ENCODE results near the gene SPCS1.
A peak's percentile ranks its signal among the peaks of the same experiment; 100 is the strongest.
"Not testable (repeated sequence)": the region's sequence is repeated elsewhere in the genome, so short reads cannot be mapped to it uniquely, and the experiment has no call there.

The SPCS1 gene

DNA sequence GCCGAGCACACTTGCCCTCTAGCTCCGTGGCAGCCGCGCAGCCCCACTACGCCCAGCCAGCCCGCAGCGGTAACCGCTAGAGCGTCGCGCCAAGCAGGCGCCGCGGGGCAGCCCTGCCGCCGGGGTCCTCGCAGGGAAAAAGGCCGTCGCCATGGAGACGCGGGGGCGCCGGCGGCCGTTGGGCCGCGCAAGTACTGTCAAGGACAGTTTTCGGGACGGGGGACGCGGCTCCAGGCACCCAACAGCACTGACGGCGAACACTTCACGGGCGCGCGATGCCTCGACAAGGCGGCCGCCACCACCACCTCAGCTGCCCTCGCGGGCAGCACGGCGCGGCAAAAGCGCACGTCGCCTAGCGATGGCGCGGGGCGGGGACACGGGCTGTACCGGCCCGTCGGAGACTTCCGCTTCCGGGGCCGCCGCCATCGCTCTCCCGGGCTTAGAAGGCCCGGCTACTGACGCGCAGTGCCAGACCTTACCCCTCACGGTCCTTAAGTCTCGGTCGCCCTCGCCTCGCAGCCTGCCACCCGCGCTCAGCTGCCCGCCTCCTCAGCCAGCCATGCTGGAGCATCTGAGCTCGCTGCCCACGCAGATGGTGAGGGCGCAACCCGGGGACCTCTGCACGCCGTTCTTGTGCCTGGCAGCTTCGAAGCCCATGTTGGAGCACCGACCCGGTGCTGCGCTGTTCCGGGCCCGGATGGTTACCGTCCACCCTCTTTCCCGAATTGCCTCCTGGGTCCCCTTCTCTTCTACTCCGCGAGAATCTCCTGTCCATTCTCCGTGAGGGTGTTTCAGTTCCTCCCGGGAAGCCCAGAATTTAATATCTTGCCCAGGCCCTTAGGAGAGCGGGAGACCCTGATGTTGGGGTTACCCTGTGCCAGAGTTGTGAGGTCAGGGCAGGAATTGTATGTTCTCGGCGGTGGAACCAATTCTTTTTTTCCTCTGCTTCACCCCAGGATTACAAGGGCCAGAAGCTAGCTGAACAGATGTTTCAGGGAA is at the start of gene SPCS1, which contains the start of gene GLT8D1:
TSS of gene SPCS1 (plus strand) at position 419 of the 999 bp plus-strand sequence. CDS start at position 560, 141 bp downstream.
TSS of gene GLT8D1 (minus strand) at position 104 of the 999 bp plus-strand sequence. CDS start 5,331 bp downstream, outside the sequence.
- DNase-seq (peak; percentile 87 to 89), ATAC-seq (peak; percentile 96)
- H3K27ac Mint-ChIP-seq, result peak within 1 kb of the TSS; percentile 94 to 97
- no peaks in the 10 kb centered on the region for H3K27me3 Mint-ChIP-seq
- no peaks in the 10 kb centered on the region for H3K9me3 Mint-ChIP-seq
- peak within 1 kb of the TSS; percentile 97 to 98 for H3K4me3 Mint-ChIP-seq
- peaks cover 32% of the 10 kb centered on the region for H3K4me1 Mint-ChIP-seq

DNA sequence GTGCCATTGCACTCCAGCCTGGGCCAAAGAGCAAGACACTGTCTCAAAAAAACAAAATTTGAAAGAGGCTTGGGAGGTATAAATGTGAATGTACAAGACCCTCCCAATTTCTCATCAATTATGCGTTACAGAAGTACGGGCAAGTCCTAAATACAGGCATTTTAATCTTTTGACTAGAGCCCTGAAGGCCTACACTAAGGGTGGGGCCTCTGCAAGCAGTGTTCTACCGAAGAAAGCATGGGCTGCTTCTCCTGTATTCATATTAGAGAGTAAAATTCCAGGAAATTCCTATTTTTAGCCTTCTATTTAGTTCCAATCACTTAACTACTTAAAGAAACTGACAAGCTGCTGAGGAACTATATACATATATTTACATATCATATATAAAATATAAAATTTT is 45.9 kb upstream of the SPCS1 start:
- H3K27ac Mint-ChIP-seq, result no peak overlapping the region
- H3K27me3 Mint-ChIP-seq, result no peaks in the 10 kb centered on the region
- no peak overlapping the region for H3K4me3 Mint-ChIP-seq
- no peak for ATAC-seq
- no peaks in the 10 kb centered on the region for H3K4me1 Mint-ChIP-seq
- DNase-seq, result no peak
- no peaks in the 10 kb centered on the region for H3K9me3 Mint-ChIP-seq

DNA sequence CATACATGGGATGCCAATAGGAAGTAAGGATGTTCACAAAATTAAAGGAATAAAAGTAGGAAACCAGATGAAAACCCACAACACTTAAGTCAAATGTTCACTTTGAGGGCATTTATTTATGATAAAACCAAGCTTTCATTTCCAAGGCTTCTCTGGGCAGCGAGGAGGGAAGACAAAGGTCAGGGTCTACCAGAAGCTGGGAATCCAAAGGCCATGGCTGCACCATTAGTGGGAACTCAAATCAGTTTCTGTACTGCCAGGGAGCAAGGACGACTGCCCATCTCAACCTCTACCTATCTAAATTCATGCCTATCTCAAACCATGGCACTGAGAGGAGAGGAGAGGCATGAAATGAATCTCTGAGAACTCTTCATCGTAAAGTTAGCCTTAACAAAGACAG is 42.8 kb upstream of the SPCS1 start:
- Mint-ChIP-seq H3K4me1 (no peaks in the 10 kb centered on the region), H3K4me3 (no peak overlapping the region), H3K27ac (no peak overlapping the region), H3K27me3 (no peaks in the 10 kb centered on the region), H3K9me3 (no peaks in the 10 kb centered on the region)
- ATAC-seq (no peak), DNase-seq (no peak)

DNA sequence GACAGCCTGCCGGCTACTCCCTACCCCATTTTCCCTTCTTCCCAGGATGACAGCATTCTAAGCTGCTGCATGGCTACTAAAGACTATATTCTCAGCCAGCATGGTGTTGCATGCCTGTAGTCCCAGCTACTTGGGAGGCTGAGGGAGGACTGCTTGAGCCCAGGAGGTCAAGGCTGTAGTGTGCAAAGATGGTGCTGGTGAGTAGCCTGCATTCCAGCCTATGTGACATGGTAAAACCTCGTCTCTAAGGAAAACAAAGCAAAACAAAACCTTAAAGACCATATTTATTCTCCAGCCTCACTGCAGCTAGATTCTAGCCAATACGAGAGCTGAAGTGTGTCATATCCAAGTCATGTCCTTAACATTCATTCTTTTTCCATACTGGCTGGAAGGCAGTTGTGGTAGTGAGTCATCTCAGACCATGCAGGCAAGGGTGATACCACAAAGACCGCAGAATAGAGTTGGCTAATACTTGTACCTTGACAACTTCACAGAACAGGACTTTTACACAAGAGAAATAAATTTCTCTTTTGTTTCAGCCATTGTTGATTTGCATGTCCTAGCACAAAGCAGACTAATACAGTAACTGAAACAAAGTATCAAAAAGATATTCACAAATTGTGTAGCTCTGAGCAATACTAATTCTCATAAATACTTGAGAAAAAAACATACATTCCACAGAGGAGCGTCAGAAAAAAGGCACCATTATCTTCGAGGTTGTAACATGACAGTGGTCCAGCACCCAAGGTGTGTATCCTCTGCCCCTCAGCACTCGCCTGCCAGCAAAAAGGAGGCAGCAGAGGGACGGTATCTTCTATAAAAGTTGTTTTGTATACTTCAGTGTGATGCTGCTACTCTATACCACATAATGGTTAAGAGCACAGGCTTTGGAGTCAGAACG is 35.0 kb upstream of the SPCS1 start:
- Mint-ChIP-seq H3K9me3 (no peaks in the 10 kb centered on the region), H3K4me3 (peak overlapping the region; percentile 35 to 71), H3K27me3 (no peaks in the 10 kb centered on the region), H3K4me1 (peaks cover 28% of the 10 kb centered on the region), H3K27ac (peak overlapping the region; percentile 78 to 96)
- ATAC-seq, result peak; percentile 98
- DNase-seq, result peak in 1 of 2 donors; percentile 68

DNA sequence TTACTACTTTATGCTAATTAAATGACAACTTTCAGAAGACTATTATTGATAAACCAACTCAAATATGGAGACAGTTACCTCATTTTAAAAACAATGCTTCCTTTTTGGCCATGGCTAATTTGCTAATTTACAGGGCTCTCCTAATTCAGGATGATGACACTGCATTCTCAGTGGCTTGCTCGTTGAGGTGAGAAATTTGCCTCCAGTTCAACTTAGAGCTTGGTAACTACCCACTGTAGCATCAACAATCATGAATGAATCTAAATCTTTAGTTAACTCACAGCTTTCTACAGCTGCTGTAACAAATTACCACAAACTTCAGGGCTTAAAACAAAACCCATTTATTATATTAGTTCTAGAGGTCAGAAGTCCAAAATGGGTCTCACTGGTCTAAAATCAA is 34.2 kb upstream of the SPCS1 start:
- no peak for DNase-seq
- H3K27me3 Mint-ChIP-seq, result no peaks in the 10 kb centered on the region
- H3K27ac Mint-ChIP-seq, result peak overlapping the region; percentile 43 to 96
- H3K4me3 Mint-ChIP-seq, result peak overlapping the region in 1 of 2 donors; percentile 53
- no peaks in the 10 kb centered on the region for H3K9me3 Mint-ChIP-seq
- peaks cover 28% of the 10 kb centered on the region for H3K4me1 Mint-ChIP-seq
- ATAC-seq, result no peak

DNA sequence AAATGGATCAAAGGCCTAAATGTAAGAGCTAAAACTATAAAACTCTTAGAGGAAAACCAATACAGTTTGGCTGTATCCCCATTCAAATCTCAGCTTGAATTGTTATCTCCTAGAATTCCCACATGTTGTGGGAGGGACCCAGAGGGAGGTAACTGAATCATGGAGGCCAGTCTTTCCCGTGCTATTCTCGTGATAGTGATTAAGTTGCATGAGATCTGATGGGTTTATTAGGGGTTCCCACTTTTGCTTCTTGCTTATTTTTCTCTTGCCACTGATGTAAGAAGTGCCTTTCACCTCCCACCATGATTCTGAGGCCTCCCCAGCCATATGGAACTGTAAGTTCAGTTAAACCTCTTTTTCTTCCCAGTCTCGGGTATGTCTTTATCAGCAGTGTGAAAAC is 29.7 kb upstream of the SPCS1 start:
- not testable (repeated sequence) for H3K4me3 Mint-ChIP-seq, H3K27ac Mint-ChIP-seq, ATAC-seq, DNase-seq, H3K9me3 Mint-ChIP-seq, H3K27me3 Mint-ChIP-seq
- H3K4me1 Mint-ChIP-seq, result peaks cover 36% of the 10 kb centered on the region

DNA sequence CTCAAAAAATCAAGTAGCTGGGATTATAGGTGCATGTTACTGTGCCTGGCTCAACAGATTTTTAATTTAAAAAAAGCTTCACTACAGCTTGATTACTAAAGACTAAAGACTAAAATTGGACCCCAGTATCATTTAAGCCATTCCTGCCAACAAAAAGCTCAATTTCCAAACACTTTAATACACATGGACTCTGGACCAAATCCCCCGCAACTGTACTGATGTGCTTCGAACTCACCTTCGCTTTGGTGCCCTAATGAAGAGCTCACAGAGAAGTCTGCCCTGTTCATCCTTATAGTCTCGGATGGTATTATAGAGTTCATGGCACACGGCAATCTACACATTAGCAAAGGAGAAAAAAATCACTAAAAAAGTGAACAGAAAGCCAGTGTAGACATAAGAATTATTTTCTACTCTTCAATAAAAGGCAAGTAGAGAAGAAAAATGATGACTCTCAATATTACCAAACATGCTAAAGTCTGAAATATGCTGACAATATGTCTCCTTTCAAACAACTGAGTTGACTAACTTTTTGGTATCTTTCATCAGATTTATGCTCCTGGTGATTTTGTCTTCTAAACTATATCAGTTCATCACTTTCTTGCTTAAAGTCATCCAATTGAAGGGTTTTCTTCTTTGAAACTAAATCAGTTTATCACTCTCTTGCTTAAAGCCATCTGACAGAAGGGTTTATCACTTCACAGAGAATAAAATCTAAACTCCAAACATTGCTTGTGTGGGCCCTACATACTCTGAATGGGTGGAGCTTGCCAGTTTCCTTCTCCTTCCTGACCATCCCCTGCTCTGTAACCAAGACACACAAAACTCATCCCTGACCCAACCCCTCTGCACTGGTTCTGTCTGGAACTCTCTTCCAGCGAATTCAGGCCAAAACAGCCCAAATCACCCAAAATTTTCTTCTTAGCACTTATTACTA is 27.4 kb upstream of the SPCS1 start:
- Mint-ChIP-seq H3K27me3 (no peaks in the 10 kb centered on the region), H3K4me1 (peaks cover 41% of the 10 kb centered on the region), H3K27ac (peak overlapping the region; percentile 91 to 95), H3K4me3 (no peak overlapping the region), H3K9me3 (no peaks in the 10 kb centered on the region)
- ATAC-seq (no peak), DNase-seq (no peak)

DNA sequence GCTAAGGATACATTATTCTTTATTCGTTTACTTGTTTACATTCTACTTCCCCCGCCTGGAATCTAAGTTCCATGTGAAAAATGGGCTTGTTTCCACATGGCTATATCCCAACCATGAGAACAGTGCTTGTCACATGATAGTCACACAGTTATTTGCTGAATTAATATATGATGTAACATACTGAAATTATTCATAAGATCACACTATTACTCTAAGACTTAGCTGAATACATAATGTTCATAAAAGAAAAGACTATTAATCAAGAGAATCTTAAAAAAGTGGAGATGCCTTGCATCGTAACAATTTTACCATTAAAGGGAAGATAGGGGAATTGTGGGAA is 26.7 kb upstream of the SPCS1 start:
- DNase-seq, result no peak
- Mint-ChIP-seq H3K27ac (peak overlapping the region; percentile 91 to 95), H3K4me1 (peaks cover 41% of the 10 kb centered on the region), H3K27me3 (no peaks in the 10 kb centered on the region), H3K9me3 (no peaks in the 10 kb centered on the region), H3K4me3 (no peak overlapping the region)
- ATAC-seq, result no peak

DNA sequence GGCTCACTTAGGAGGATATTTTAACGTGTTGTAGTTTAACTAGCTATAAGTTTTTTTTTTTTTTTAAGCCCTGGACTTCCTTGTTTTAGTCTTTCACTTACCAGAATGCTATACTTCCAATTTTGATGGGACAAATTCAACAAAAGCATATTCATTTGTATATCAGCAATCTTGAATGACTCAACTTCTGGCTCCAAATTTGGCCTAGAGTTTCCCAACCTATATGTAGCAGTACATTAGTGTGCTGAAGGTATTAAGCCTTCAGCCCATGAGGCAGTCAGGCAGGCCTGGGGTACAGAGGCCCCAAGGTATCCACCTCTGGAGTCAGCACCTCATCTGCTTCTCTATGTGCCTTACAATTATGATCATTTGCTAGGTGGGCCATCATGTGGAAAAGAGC is 26.1 kb upstream of the SPCS1 start:
- Mint-ChIP-seq H3K4me3 (no peak overlapping the region), H3K9me3 (no peaks in the 10 kb centered on the region), H3K4me1 (peaks cover 47% of the 10 kb centered on the region), H3K27me3 (no peaks in the 10 kb centered on the region), H3K27ac (peak overlapping the region in 1 of 2 donors; percentile 95)
- ATAC-seq (no peak), DNase-seq (no peak)

DNA sequence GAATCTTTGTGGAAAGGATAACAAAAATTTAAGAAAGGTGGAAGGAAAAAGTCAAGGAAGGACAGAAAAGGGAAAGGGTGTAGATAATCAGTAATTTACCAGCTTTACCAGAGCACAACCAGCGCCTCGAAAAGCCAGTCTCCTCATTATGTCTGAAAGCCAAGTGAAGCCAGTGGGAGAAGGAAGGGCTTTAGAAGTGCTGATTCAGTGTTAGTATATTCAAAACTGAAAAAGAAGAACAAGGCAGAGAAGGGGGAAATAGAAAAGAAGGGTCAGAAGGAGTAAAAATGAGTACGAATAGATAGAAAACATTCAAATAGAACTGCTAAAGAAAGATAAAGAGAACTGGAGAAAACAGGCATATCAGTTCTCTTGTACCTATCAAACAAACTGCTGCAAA is 24.3 kb upstream of the SPCS1 start:
- Mint-ChIP-seq H3K4me1 (peaks cover 47% of the 10 kb centered on the region), H3K9me3 (no peaks in the 10 kb centered on the region), H3K27me3 (no peaks in the 10 kb centered on the region), H3K27ac (peak overlapping the region in 1 of 2 donors; percentile 52), H3K4me3 (peak overlapping the region in 1 of 2 donors; percentile 62)
- ATAC-seq, result no peak
- no peak for DNase-seq

DNA sequence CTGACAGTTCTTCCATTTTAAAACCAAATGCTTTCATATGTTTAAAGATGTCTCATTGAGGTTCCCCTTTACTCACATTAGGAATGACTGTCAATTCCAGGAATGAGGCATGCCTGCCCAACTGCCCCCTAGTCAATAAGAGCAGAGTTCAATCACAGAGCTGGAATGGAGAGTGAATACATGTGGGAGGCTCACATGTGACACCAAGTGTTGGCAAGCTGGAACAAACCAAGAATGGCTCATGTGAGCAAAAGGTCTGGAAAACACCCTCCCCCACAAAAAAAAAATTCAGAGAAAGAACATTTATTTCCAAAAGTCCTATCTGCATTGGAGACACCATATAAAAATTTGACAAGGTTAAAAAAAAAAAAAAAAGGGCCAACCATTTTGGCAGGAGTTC is 23.9 kb upstream of the SPCS1 start:
- peak in 1 of 2 donors; percentile 45 for DNase-seq
- H3K4me1 Mint-ChIP-seq, result peaks cover 51% of the 10 kb centered on the region
- peak; percentile 19 for ATAC-seq
- H3K27me3 Mint-ChIP-seq, result no peaks in the 10 kb centered on the region
- peak overlapping the region; percentile 32 to 62 for H3K4me3 Mint-ChIP-seq
- H3K9me3 Mint-ChIP-seq, result no peaks in the 10 kb centered on the region
- H3K27ac Mint-ChIP-seq, result peak overlapping the region in 1 of 2 donors; percentile 35

DNA sequence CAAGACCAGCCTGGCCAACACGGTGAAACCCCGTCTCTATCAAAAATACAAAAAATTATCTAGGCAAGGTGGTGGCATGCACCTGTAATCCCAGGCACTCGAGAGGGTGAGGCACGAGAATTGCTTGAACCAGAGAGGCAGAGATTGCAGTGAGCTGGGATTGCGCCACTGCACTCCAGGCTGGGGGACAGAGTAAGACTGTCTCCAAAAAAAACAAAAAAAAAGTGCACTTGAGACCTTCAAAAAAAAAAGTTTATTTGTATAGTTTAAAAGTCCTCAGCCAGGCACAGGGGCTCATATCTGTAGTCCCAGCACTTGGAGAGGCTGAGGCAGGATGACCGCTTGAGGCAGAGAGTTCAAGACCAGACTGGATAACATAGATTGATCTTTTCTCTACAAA is 22.3 kb upstream of the SPCS1 start:
- H3K4me3 Mint-ChIP-seq, result peak overlapping the region; percentile 42 to 93
- H3K9me3 Mint-ChIP-seq, result no peaks in the 10 kb centered on the region
- no peaks in the 10 kb centered on the region for H3K27me3 Mint-ChIP-seq
- H3K27ac Mint-ChIP-seq, result peak overlapping the region; percentile 34 to 67
- no peak for ATAC-seq
- peaks cover 67% of the 10 kb centered on the region for H3K4me1 Mint-ChIP-seq
- DNase-seq, result no peak

DNA sequence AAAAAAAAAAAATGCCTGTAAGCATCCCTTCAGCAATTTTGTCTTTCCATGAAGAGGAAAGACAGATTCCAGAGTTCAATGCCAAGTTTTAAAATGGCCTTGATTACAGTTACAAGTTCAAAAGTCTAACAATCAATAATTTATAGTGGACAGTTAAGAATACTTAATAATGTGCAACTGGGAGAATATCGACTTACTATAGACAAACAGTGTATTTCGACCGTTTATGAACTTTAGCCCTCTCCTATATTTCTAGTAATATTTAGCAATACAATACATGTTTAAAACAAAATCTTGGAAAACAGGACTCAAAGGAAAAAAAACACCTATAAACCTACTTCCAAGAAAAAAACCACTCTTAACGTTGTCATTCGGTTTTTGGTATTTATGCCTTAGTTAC is 21.7 kb upstream of the SPCS1 start:
- no peaks in the 10 kb centered on the region for H3K9me3 Mint-ChIP-seq
- DNase-seq (no peak), ATAC-seq (no peak)
- H3K4me1 Mint-ChIP-seq, result peaks cover 67% of the 10 kb centered on the region
- no peak overlapping the region for H3K27ac Mint-ChIP-seq
- H3K4me3 Mint-ChIP-seq, result peak overlapping the region; percentile 84 to 93
- no peaks in the 10 kb centered on the region for H3K27me3 Mint-ChIP-seq

DNA sequence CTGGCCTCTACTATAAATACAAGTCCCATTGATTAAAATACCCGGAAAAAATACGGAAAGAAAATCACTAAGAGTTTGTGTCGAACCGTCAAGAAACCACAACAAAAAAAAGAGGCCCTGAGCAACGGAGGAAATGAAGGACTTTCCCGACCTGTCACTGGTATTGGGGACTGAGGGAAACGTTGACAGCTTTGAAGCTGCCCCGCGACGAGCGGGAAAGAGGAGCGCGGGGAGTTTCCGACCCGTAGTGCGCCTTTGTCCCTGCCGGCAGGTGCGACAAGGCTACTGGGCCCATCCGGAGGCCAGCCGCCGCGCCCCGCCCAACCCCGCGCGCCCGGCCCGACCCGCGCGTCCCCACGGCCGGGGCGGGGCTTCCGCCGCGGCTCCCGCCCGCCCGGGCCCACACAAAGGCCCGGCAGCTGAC is 20.6 kb upstream of the SPCS1 start:
- H3K4me3 Mint-ChIP-seq, result peak overlapping the region; percentile 84 to 93
- ATAC-seq (peak; percentile 89), DNase-seq (peak; percentile 83 to 90)
- no peaks in the 10 kb centered on the region for H3K9me3 Mint-ChIP-seq
- H3K27ac Mint-ChIP-seq, result peak overlapping the region; percentile 96 to 97
- peaks cover 66% of the 10 kb centered on the region for H3K4me1 Mint-ChIP-seq
- no peaks in the 10 kb centered on the region for H3K27me3 Mint-ChIP-seq
